AG09309 (cell line): ENCODE measurements around the gene SDR42E2.

Experiments used
- DNase-seq: peaks from one replicate; pipeline ENCODE4 v3.0.0-alpha.2; 2010; ENCODE audit warnings: low read depth
- H3K4me3 ChIP-seq: 2 replicates; pipeline ENCODE4 v1.5.1; 2011; ENCODE audit warnings: mild to moderate bottlenecking, low read depth, low read length, moderate library complexity; ENCODE audit not compliant: control insufficient read depth
- TF ChIP-seq, protein P1 (sequence below): IDR thresholded peaks from 2 replicates; pipeline ENCODE4 v1.5.1; 2011; ENCODE audit warnings: mild to moderate bottlenecking, low read depth, low read length, inconsistent platforms; ENCODE audit not compliant: insufficient read depth, control insufficient read depth; ENCODE audit errors: missing control alignments

Gene SDR42E2

GRCh38 chr16:22203091-22203490 is 40.8 kb downstream of the SDR42E2 start:
- no peak for DNase-seq
- TF ChIP-seq, protein P1, sequence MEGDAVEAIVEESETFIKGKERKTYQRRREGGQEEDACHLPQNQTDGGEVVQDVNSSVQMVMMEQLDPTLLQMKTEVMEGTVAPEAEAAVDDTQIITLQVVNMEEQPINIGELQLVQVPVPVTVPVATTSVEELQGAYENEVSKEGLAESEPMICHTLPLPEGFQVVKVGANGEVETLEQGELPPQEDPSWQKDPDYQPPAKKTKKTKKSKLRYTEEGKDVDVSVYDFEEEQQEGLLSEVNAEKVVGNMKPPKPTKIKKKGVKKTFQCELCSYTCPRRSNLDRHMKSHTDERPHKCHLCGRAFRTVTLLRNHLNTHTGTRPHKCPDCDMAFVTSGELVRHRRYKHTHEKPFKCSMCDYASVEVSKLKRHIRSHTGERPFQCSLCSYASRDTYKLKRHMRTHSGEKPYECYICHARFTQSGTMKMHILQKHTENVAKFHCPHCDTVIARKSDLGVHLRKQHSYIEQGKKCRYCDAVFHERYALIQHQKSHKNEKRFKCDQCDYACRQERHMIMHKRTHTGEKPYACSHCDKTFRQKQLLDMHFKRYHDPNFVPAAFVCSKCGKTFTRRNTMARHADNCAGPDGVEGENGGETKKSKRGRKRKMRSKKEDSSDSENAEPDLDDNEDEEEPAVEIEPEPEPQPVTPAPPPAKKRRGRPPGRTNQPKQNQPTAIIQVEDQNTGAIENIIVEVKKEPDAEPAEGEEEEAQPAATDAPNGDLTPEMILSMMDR, result no peak
- no peak overlapping the region for H3K4me3 ChIP-seq

DNA sequence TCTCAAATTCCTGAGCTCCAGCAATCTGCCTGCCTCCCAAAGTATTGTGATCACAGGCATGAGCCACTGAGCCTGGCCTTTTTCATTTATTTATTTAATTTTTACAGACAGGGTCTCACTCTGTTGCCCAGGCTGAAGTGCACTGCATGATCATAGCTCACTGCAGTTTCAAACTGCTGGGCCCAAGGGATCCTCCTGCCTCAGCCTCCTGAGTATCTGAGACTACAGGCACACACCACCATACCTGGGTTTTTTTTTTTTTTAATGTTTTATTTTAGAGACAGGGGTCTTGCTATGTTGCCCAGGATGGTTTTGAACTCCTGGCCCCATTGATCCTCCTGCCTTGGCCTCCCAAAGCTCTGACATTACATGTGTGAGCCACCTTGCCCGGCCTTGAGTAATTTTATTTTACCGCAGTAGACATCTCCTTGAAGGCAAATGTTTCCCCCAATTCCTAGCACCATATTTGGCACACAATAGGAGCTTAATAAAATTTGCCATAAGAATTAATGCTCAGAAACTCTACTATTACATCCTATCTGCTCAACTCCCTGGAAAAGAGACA is 41.9 kb downstream of the SDR42E2 start:
- TF ChIP-seq, protein P1, result no peak
- no peak for DNase-seq
- H3K4me3 ChIP-seq, result no peak overlapping the region

DNA sequence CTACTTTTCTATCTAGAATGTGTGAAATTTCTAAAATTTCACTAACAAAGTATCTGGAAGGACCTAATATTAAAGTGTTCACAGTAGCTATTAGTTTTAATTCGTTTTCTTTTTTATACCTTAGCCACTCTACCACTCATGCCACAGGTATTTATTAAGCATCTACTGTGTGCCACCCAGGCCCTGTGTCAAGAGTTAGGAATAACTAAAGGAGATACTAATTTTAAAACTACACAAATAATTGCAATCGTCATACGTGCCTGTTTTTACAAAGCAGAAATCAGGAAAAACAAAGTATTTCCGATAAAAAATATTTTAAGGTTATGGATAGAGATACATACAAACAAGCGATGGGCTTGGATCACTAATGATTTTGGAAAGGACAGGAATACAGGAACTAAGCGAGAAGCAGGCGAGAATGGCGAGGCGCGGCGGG is 43.3 kb downstream of the SDR42E2 start:
- no peak for DNase-seq
- peak overlapping the region; percentile 21; the same call in 1 of the 2 replicates for H3K4me3 ChIP-seq
- TF ChIP-seq, protein P1, result no peak

DNA sequence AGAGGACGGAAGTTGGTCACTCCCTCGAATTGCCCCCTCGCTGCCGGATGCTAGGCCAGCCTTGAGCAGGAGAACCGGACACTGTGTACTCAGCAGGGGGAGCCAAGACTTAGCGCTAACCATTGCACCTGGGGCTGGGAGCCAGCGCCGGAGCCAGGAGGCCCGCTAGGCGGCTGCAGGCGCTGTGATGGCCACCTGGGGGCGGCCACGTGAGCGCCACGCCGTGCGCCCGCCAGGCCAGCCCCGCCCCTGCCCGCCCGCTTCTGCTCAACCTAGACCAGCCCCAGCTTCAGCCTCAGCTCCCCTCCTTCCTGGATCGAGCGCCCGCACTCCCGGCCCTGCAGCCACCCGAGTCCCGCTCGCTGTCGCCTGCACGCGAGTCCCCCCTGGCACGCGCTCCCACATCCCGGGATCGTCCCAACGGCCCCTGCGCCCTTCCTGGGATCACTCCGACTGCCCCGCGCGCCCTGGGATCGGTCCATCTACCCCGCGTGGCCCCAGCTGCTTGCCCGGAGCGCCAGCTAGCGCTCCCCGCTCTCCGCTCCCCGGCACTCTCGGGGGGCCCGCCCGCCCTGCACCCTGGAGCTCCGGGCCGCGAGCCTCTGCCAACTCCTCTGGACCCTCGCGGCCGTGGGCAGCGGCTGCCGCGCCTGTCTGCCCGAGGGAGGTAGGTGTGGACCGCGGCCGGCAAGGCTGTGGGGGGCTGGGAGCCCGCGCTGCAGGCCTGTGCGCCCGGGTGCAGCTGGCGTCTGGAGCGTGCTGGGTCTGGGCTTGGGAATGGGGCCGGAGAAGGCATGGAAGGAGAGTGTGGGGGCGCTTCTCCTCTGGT is 43.9 kb downstream of the SDR42E2 start, which contains the start of gene EEF2K:
Gene EEF2K (plus strand): TSS at position 266 of the 829 bp plus-strand sequence. CDS start 19,452 bp downstream, outside the sequence.
- peak; percentile 78 for DNase-seq
- TF ChIP-seq, protein P1, result peak; percentile 71
- H3K4me3 ChIP-seq, result peak within 1 kb of the TSS; percentile 88

DNA sequence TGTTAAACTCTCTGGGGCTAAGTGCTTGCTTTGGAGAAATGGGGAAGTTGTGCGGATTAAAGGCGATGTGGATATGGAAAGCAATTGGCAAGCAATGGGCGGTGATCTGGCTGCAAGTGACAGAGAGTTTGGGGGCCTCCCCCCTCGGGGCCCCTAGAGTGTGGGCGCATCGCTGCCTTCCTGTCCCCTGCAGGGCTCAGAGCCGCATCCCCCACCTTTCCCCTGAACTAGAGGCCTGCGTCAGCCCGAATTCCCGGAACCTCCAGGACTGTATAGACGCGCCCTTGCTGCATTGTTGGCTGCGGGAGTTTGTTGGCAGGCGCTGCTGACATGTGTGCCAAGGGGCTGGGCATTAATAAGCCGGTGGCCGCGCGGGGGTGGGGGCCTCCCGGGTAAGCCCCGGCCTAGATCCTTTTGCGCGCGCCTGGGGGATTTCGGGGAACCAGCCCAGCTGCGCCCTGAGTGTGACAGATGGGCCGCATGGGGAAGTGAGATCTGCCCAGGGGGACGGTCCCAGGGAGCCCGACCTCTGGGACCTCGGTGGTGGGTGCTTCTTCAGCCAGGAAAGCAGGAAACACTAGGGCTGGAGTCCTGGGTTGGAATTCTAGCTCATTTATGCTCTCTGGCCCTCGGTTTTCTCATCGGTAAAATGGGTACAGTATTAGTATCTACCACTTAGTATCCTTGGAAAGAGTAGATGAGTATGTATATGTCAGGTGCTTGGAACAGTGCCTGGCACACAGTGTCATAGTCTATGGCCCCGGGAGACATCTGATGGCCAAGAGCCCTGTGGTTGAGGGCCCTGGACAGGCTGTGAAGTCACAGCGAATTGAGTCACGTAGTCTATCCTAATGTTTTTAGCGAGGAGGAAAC is 44.8 kb downstream of the SDR42E2 start:
- peak overlapping the region; percentile 88 for H3K4me3 ChIP-seq

More for the DNA sequence above, 44.8 kb downstream of the SDR42E2 start:
- TF ChIP-seq, protein P1, result no peak
- no peak for DNase-seq
